NCI-H2107 treated with DMSO at 0.1 percent for 48 hours (cell line): ENCODE data around the gene CAMTA1.
"Not testable (repeated sequence)": the region's sequence is repeated elsewhere in the genome, so short reads cannot be mapped to it uniquely, and the experiment has no call there.

Experiments
- DNase-seq: peaks from one replicate; lab custom pipeline; 2025; ENCODE audit not compliant: unreplicated experiment; lab: John Stamatoyannopoulos, UW

Gene CAMTA1

GRCh38 chr1:7322912-7323311 lies 537.7 kb downstream of the CAMTA1 start:
- DNase-seq: no peak

- DNase-seq: no peak
Measured at GRCh38 chr1:7325254-7325653, 540.0 kb downstream of the CAMTA1 start.

GRCh38 chr1:7326366-7326765 lies 541.1 kb downstream of the CAMTA1 start:
- no peak for DNase-seq

- no peak for DNase-seq
Measured at GRCh38 chr1:7327849-7328248, 542.6 kb downstream of the CAMTA1 start.

- DNase-seq: no peak
Measured at GRCh38 chr1:7329868-7330615, 544.8 kb downstream of the CAMTA1 start.

GRCh38 chr1:7330726-7331125 lies 545.5 kb downstream of the CAMTA1 start:
- not testable (repeated sequence) for DNase-seq

- no peak for DNase-seq
Measured at GRCh38 chr1:7331926-7332535, 546.8 kb downstream of the CAMTA1 start.

GRCh38 chr1:7333094-7333493 lies 547.8 kb downstream of the CAMTA1 start:
- no peak for DNase-seq

GRCh38 chr1:7333620-7334019 lies 548.4 kb downstream of the CAMTA1 start:
- DNase-seq: no peak

GRCh38 chr1:7334475-7335035 lies 549.3 kb downstream of the CAMTA1 start:
- DNase-seq: peak; percentile 19

GRCh38 chr1:7335224-7335879 lies 550.1 kb downstream of the CAMTA1 start:
- no peak for DNase-seq

GRCh38 chr1:7338439-7338838 lies 553.2 kb downstream of the CAMTA1 start:
- no peak for DNase-seq

- no peak for DNase-seq
Measured at GRCh38 chr1:7339014-7339413, 553.8 kb downstream of the CAMTA1 start.

GRCh38 chr1:7339953-7340352 lies 554.7 kb downstream of the CAMTA1 start:
- no peak for DNase-seq

GRCh38 chr1:7341145-7341905 lies 556.1 kb downstream of the CAMTA1 start:
- no peak for DNase-seq

GRCh38 chr1:7343882-7344281 lies 558.6 kb downstream of the CAMTA1 start:
- no peak for DNase-seq

- DNase-seq: no peak
Measured at GRCh38 chr1:7344299-7344698, 559.0 kb downstream of the CAMTA1 start.

GRCh38 chr1:7345516-7345915 lies 560.3 kb downstream of the CAMTA1 start:
- DNase-seq: no peak

GRCh38 chr1:7346070-7346596 lies 560.9 kb downstream of the CAMTA1 start:
- no peak for DNase-seq

GRCh38 chr1:7346600-7347570 lies 561.6 kb downstream of the CAMTA1 start:
- no peak for DNase-seq
